GM18517 (cell line): ENCODE data around the gene RAD21L1.

Experiments used
- ATAC-seq: cut with Tn5 transposase; IDR thresholded peaks from one replicate; pipeline ENCODE4 v1.9.1; 2021; ENCODE audit warnings: mild to moderate bottlenecking, moderate library complexity; ENCODE audit not compliant: unreplicated experiment

RAD21L1 gene

DNA sequence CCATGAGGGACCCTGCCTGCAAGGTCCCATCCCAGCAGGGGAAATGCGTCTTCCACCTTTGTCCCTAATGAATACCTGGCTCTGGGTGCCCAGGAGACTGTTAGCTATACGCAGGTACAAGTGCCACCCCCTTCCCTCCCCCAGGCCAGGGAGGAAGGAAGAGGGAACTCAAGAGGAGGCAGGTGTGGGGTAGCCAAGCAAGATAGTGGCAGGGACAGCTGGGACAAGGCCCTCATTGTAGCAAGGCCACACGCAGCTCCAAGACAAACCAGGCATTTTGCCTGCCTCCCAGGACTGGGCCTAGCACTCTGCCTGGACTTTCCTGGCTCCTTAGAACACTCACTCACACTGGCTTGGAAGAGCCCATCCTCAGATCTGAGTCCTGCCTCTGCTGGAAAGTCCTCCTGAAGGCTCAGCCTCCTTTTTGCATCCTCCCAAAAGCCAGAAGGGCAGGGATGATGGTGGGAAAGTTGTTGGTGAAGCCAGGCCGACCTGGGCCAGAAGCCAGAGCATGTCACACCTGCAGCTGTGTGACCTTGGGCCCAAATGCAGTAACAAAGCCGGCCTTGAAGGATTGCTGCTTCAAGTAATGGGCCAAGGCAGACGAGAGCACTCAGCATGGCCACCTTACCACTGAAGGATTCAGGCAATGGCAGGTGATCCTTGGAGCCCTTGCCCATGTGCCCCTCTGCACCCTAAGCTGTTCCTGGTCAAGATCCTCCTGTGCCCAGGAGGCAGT lies 68.0 kb downstream of the RAD21L1 start:
- ATAC-seq: no peak

DNA sequence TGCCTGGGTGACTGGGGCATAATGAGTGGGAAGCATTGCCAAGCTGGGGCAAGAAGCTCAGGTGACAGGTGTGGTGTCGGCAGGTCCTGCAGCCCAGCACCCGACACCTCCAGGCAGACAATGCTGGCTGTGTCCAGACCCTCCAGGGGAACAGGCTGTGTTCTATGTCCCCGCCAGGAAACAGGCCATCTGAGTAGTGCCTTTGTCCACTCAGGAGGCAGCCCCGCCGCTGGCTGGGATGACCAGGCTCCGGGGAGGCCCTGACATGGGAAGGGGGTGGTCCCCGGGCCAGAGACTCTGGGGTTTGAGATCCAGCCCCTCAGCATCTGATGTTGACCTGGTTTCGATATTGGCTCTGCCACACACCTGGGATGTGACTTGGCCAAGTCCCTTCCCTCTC lies 68.7 kb downstream of the RAD21L1 start:
- ATAC-seq: no peak

GRCh38 chr20:1295276-1295930 lies 69.6 kb downstream of the RAD21L1 start:
- no peak for ATAC-seq

DNA sequence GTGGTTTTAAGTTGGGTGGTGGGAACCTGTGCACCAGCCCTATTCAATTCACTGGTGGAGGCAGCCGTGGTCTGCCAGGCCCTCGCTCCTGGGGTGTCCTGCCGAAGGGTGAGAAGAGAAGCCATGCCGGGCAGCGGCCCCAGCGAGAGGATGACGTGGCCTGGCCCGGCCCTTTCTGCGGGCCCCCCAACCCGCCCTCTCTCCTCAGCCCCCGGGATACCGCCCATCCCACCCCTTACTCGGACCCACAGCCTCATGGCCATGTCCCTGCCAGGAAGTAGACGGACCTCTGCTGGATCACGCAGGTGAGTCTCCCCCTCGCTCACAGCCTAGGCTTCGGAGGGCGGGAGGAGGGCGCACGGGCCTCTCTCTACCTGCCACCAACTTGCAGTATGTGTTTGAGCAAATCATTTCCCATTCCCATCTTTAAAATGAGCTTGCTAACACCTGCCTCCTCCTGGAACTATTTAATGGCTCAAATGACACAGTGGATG lies 70.3 kb downstream of the RAD21L1 start:
- no peak for ATAC-seq

DNA sequence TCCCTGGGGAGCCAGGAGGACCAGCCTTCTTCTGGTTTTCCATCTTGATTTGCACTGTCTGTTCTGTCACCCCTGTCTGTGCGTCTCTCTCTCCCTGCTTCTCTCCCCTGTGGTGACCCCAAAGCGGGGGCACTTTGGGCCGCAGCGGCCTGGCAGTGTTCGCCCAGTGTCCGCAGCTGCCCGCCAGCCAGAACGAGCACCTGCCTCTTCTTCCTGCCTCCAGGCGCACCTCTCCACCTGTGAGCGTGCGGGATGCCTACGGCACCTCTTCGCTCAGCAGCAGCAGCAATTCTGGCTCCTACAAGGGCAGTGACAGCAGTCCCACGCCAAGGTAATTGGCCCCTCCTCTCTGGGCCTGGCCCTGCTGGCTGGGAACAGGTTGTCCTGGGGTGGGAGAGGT lies 71.1 kb downstream of the RAD21L1 start:
- ATAC-seq: no peak

- no peak for ATAC-seq
Observed at GRCh38 chr20:1297486-1297885, 71.6 kb downstream of the RAD21L1 start.

- ATAC-seq: no peak
Observed at GRCh38 chr20:1298166-1298565, 72.3 kb downstream of the RAD21L1 start.

GRCh38 chr20:1298888-1299511 lies 73.2 kb downstream of the RAD21L1 start:
- ATAC-seq: no peak

DNA sequence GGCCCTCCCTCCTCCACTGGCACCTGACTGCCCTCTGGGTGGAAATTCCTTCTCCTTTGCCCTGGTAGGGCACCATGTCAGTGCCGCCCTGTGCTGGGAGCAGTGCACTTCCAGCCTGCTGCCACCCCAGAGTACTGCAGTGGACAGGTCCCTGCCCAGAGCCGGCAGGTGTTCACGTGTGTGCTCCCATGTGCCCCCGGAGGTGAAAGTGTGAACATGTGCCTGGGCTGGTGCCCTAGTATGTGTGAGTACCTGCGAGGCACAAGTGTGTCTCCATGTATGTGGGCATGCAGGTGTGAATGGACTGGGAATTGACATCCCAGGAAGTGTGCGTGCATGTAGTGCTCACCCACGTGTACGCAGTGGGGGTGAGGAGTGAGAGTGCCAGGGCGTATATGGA lies 73.7 kb downstream of the RAD21L1 start:
- ATAC-seq: no peak

GRCh38 chr20:1300083-1300840 lies 74.4 kb downstream of the RAD21L1 start:
- ATAC-seq: no peak

GRCh38 chr20:1301031-1301529 lies 75.2 kb downstream of the RAD21L1 start:
- ATAC-seq: no peak

- ATAC-seq: no peak
Observed at GRCh38 chr20:1302685-1303541, 77.1 kb downstream of the RAD21L1 start.

DNA sequence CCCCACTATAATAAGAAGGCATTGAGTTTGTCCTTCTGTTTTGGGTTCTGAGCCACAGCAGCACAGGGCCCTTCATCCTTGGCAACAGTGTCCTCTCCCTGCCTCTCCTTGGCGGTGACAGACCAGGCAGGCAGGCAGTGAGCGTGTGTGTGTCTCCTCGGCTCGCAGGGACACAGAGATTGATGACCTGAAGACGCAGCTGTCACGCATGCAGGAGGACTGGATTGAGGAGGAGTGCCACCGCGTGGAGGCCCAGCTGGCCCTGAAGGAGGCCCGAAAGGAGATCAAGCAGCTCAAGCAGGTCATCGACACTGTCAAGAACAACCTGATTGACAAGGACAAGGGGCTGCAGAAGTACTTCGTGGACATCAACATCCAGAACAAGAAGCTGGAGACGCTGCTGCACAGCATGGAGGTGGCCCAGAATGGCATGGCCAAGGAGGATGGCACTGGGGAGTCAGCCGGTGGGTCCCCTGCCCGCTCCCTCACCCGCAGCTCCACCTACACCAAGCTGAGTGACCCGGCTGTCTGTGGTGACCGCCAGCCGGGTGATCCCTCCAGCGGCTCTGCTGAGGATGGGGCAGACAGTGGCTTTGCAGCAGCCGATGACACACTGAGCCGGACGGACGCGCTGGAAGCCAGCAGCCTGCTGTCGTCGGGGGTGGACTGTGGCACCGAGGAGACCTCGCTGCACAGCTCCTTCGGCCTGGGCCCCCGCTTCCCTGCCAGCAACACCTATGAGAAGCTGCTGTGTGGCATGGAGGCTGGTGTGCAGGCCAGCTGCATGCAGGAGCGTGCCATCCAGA lies 79.1 kb downstream of the RAD21L1 start:
- ATAC-seq: no peak
